ENCODE measurements around the gene RSPH9.

RSPH9 gene

GRCh38 chr6:43667245-43668150, 22.7 kb downstream of the RSPH9 start:
- peak; percentile 68 to 89 for DNase-seq (ENCODE audit: low read depth in 2 of 2)

- peak in 1 of 2 experiments; percentile 51 for DNase-seq (ENCODE audit: low read depth in 2 of 2)
Measured at GRCh38 chr6:43668151-43669028, 23.6 kb downstream of the RSPH9 start.

DNA sequence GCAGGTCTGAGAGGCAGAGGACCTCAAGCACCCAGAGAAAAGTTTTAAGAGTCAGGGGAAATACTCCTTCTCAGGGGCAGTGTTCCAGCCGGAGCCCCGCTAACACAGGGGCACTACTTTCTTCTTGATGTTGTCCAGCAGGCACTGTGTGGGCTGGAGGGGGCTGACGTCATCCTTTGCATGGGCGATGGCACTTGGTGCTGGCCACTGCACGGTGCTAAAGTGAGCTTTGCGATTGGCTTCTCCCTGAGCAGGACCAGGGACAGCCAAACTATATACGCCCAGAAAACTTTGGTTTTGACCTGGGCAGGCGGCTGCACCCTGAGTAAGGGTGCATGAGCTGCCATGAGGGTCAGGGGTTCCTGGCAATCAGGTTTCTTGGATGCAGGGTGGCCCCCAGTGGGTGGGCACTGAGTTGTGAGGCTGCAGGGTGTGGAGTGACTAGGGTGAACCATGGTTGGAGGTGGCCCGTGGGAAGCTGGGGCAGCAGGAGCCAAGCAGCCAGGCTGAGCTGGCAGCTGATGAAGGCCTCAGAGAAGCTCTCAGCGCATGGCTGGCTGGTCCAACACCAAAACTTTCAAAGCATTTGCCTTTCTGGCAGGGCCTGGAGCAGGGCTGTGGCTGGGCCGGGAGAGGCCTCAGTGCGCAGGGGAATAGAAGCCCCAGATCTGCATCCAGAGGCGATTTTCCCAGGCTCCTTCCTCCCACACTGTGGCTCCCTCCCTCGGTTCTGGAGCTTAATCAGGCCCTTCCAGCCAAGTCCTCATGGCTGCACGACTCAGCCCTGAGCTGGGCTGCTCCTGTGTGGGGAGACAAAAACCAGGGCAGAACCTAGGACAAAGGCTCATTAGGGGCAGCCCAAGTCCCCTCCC, 24.4 kb downstream of the RSPH9 start:
- no peak for DNase-seq (ENCODE audit: low read depth in 2 of 2)

- no peak for DNase-seq (ENCODE audit: low read depth in 2 of 2)
Measured at GRCh38 chr6:43669922-43670622, 25.2 kb downstream of the RSPH9 start.

GRCh38 chr6:43670623-43670986, 25.8 kb downstream of the RSPH9 start:
- DNase-seq (ENCODE audit: low read depth in 2 of 2), result no peak

- DNase-seq (ENCODE audit: low read depth in 2 of 2), result no peak
Measured at GRCh38 chr6:43671011-43671800, 26.4 kb downstream of the RSPH9 start.

DNA sequence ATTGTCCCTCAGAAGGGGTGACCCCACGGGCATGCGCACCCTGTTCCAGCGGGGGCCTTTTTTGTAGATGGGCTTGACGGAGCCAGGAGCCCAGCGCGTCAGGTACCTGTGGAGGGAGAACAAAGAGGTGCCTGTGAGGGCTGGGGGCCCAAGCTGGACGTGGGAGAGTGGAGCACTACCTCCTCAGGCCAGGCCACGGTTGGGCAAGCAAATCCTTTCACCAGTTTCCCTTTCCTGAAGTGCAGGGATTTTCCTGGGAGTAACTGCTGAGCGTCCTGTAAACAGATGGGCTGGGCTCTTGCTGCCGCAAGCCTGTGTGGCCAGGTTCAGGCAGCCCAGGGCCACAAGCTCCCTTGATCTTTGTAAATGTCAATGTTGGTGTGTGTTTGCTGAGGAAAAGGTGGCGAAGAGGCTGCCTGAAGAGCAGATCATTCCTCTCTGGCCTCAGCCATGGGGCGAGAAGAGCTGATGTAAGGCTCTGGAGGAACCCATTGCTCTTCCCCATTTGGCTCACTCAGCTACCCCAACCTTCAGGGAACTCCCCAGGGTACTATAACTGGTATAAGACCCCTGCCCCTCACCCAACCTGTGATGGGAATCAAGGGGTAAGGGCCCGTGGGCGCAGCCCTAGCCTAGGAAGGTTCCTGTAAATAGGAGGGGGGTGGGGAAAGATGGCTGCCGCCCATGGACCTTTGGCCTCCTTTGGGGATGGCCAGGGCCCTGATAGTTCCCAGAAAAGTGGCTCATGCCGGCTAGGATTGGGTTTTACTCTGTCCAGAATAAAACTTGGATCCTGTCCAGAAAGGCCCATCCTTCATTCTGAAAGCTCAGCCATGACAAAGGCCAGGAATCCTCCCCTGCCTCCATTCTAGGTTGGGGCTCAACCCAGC, 27.2 kb downstream of the RSPH9 start:
- DNase-seq (ENCODE audit: low read depth in 2 of 2), result no peak

DNA sequence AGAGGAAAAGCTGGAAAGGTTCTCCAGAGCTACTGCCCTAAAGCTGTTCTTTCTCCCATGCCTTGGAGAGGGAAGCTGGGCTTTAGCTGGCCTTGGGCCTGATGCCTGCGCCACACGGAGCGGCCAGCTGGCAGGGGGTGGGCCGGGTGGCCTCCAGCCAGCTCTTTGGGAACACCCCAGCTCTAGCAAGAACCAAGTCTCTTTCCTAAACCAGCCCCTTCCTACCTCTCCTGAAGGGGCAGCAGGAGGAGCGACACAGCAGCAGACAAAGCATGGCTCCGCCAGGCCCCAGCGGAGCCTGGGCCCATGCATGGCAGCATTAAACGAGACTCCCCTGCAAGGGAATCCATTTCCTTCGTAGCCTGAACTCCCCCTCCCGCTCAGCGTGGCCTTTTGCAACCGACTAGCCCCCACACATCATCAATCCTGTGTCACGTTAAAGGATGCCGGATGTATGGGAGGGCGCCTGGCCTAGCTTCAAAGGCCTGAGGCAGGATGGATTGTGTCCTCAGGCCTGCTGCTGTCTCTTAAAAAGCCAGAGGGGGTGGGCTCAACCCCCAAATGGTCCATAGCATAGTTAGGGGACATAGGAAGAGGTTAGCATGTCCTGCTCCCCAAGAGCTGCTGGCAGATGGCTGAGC, 28.7 kb downstream of the RSPH9 start:
- no peak for DNase-seq (ENCODE audit: low read depth in 2 of 2)

GRCh38 chr6:43674291-43674690, 29.5 kb downstream of the RSPH9 start:
- DNase-seq (ENCODE audit: low read depth in 2 of 2), result no peak

DNA sequence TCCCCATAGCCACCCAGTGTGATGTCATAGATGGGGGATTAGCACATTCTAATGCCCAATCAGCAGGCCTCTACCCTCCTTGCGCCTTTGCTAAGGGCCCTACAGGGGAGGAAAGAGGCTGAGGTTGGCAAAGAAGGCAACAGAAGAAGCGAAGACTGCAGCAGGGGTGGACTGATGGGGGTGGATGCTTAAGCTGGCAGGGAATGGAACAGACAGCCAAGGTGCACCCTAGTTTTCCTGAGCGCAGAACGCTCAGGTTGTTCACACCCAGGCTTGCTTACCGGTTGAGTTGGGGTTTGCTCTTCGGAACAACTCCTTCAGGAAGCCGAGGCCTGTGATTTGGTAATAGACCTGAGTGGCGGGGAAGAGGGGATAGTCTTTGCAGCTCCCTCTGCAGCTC, 30.1 kb downstream of the RSPH9 start:
- no peak for DNase-seq (ENCODE audit: low read depth in 2 of 2)

DNA sequence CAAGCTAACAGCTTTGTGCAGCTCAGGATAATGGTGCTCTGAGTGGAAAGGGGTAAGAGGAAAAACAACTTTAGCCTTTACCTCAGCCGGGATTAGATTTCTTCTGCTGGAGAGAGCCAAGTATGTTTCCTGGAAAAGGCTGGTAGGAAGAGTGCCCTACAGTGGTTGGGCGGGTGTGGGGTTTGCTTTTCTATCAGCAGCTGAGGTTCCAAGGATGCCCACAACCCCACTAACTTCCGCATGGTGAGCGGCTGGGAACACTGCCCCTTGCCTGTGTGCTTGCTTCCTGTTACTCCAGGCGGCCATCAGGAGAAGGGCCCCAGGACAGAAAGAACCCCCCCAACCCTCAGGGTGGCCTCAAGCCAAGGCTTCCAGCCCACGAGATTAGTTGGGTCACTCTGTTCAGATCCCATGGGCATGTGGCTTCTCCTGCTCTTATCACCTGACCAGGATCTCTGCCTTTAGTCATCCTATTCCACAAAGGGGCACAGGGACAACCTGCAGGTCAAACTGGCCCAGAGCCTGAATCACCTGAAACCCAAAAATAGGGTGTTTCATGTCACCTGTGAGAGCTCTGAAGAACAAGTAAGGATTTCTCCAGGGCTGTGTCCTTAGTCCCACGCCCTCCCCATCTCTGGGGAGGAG, 32.2 kb downstream of the RSPH9 start:
- no peak for DNase-seq (ENCODE audit: low read depth in 2 of 2)

GRCh38 chr6:43677759-43678158, 32.9 kb downstream of the RSPH9 start:
- DNase-seq (ENCODE audit: low read depth in 2 of 2), result no peak

DNA sequence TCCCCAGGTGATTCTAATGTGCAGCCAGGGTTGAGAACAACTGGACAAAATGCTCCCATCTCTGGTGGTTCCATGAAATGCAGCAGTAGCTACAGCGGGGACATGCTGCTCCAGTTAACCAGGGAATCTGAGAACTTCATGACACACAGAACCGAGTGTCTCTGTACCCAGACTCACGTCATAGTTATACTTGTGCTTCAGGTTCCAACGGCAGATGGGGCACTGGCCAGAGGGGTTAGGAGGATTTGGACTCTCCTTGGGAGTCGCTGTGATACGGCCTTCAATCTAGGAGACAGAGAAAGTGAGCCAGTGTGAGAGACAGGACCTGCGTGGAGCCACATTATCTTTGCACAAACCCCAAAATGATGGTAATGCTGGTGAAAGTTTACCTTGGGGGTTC, 33.5 kb downstream of the RSPH9 start:
- no peak for DNase-seq (ENCODE audit: low read depth in 2 of 2)

- no peak for DNase-seq (ENCODE audit: low read depth in 2 of 2)
Measured at GRCh38 chr6:43679057-43679456, 34.2 kb downstream of the RSPH9 start.

DNA sequence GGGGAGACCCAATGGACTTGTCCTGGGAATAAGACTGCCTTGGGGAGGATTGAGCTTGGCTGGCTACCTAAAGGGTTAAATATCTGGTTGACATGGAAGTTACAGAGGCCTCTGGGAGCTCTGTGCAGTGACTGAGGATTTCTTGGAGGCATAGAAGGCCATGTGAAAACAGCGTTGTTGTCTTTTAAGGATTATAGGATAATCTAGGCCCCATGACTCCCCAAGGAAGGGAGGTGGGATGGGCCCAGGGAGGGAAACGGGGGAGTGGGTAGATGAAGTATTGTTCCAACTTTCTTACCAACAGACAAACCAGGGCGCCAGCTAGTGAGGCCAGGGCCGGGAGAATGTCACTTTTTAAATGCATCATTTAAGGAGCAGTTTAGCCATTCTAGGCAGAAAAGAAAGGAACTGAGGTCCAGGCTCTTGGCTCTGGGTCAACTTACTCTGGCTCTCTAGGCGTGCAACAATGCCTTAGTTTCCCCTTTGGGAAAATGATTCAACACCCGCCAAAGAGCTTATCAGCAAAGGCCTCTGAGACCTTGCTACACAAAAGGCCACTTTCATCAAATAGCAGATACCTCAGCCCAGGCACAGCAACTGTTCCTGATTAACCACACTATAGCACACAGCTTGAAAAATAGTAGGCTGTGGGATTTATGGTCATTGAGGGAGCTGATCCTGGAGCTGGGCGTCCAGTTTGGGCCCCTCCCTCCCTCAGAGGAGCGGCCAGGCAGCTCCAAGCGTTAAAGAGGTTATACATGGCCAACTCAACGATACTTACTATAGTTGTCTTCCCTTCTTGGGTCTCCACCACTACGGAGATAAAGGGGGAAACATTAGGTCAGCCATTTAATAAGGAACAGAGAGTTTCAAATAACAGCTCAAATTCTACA, 35.7 kb downstream of the RSPH9 start:
- no peak for DNase-seq (ENCODE audit: low read depth in 2 of 2)

DNA sequence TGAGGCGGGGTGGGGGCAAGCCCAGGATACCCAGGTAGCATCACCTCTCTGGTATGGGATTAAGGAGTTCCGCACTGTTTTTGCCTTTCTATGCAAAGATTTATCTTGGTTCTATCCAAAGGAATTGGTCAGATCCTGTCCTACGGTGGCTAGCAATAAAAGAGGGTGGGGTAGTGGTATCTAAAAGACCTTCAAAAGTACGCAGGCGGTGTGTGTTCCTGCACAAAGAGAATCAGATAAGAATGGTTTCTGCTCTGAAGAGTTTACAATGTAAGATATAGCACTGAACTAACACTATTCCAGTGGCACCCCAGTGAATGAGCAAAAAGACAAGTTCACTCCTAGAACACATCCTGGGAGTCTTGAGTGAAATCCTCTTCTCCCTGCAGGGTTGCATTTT, 36.5 kb downstream of the RSPH9 start:
- DNase-seq (ENCODE audit: low read depth in 2 of 2), result no peak

GRCh38 chr6:43682724-43683429, 38.0 kb downstream of the RSPH9 start:
- DNase-seq (ENCODE audit: low read depth in 2 of 2), result no peak
